Prostate gland (tissue), 2 donors: ENCODE results near the gene CAB39.

Experiments used
- POLR2A ChIP-seq: fragments of 450-650 bp; IDR thresholded peaks from one replicate; pipeline ENCODE4 v1.6.1; 2016; ENCODE audit warnings: antibody characterized with exemption, mild to moderate bottlenecking
- POLR2AphosphoS5 ChIP-seq: sonication (generic); formaldehyde crosslinking; IDR thresholded peaks from one replicate; pipeline ENCODE4 v1.6.1; 2017; ENCODE audit warnings: antibody characterized with exemption
- TF ChIP-seq, protein P1 (sequence below), 4 experiments: fragments of 200-600 bp in 2 of 4; fragments of 450-650 bp in 2 of 4; sonication (generic) in 2 of 4; IDR thresholded peaks; 1 replicate in 3 of 4; 2 replicates in 1 of 4; pipeline ENCODE4 v1.5.1; 2016 to 2019; ENCODE audit warnings: antibody characterized with exemption in 4 of 4, mild to moderate bottlenecking in 2 of 4, moderate library complexity in 2 of 4

DNA sequence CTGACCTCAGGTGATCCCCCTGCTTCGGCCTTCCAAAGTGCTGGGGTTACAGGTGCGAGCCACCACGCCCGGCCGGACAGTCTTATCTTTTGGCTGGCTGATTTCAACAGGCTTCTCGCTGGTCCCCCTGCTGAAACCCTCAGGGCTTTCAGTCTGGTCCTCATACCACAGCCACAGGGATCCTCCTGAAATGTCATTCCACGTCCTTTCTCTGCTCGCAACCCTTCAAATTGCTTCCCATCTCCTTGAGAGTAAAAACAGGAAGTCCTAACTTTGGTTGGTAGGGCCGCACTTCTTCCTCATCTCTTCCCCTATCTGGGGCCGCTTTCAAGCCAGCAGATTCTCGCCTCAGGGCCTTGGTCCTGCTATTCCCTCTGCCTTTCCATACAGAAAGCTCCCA is 1.4 kb upstream of the CAB39 start:
- TF ChIP-seq, protein P1, sequence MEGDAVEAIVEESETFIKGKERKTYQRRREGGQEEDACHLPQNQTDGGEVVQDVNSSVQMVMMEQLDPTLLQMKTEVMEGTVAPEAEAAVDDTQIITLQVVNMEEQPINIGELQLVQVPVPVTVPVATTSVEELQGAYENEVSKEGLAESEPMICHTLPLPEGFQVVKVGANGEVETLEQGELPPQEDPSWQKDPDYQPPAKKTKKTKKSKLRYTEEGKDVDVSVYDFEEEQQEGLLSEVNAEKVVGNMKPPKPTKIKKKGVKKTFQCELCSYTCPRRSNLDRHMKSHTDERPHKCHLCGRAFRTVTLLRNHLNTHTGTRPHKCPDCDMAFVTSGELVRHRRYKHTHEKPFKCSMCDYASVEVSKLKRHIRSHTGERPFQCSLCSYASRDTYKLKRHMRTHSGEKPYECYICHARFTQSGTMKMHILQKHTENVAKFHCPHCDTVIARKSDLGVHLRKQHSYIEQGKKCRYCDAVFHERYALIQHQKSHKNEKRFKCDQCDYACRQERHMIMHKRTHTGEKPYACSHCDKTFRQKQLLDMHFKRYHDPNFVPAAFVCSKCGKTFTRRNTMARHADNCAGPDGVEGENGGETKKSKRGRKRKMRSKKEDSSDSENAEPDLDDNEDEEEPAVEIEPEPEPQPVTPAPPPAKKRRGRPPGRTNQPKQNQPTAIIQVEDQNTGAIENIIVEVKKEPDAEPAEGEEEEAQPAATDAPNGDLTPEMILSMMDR (IDR thresholded peaks at IDR 0.05), result no peak
- TF ChIP-seq POLR2A, result no peak
- no peak for TF ChIP-seq POLR2AphosphoS5
